Prostate gland (tissue), 2 donors: ENCODE results near the gene TRIO. TPM values are rescaled to one million over a fixed set of nuclear protein-coding genes. Genes with fewer than 3 reads are reported as not detected.

Experiments
- DNase-seq: peaks from one replicate; pipeline ENCODE4 v3.0.0-alpha.2; 2019; ENCODE audit warnings: low spot score
- H3K27ac ChIP-seq, 2 donors: fragments of 200-600 bp; sonication (generic); 2 replicates each; pipeline ENCODE4 v1.5.1; 2017 to 2019
- H3K27me3 ChIP-seq: fragments of 200-600 bp; sonication (generic); replicated peaks from 2 replicates; pipeline ENCODE4 v1.5.1; 2019; ENCODE audit not compliant: insufficient read depth
- H3K36me3 ChIP-seq, 2 donors: fragments of 200-600 bp; sonication (generic); 1 replicate in 1 of 2; 2 replicates in 1 of 2; pipeline versions ENCODE4 v1.5.1 to v1.8.1; 2017 to 2019
- H3K4me1 ChIP-seq: fragments of 200-600 bp; sonication (generic); replicated peaks from 2 replicates; pipeline ENCODE4 v1.5.1; 2019
- H3K4me3 ChIP-seq, 2 donors: fragments of 200-600 bp; sonication (generic); 2 replicates each; pipeline ENCODE4 v1.5.1; 2017 to 2019
- H3K9me3 ChIP-seq: fragments of 200-600 bp; sonication (generic); 2 replicates; pipeline ENCODE4 v1.5.1; 2017
- POLR2A ChIP-seq: fragments of 450-650 bp; IDR thresholded peaks from one replicate; pipeline ENCODE4 v1.6.1; 2016; ENCODE audit warnings: antibody characterized with exemption, mild to moderate bottlenecking
- POLR2AphosphoS5 ChIP-seq: sonication (generic); formaldehyde crosslinking; IDR thresholded peaks from one replicate; pipeline ENCODE4 v1.6.1; 2017; ENCODE audit warnings: antibody characterized with exemption
- whole genome bisulfite sequencing: methylation state at CpG from one replicate; pipeline ENCODE4 v1.1.5; 2018; 5-methylcytosine and 5-hydroxymethylcytosine counted together
- intact Hi-C: fragments of 100-400 bp; cut with DNase I; formaldehyde crosslinking; loops from one replicate; pipeline ENCODE4 v1.14.2; 2022
- total RNA-seq, 2 donors: library from RNA; depleted of rRNA; stranded (reverse); fragments of >200 nt; gene quantifications; one replicate each; pipeline ENCODE4 v1.1.0, GENCODE V29; 2016
- TF ChIP-seq, protein P1 (sequence below), 4 experiments: fragments of 200-600 bp in 2 of 4; fragments of 450-650 bp in 2 of 4; sonication (generic) in 2 of 4; IDR thresholded peaks; 1 replicate in 3 of 4; 2 replicates in 1 of 4; pipeline ENCODE4 v1.5.1; 2016 to 2019; ENCODE audit warnings: antibody characterized with exemption in 4 of 4, mild to moderate bottlenecking in 2 of 4, moderate library complexity in 2 of 4

TRIO gene
- total RNA-seq, 2 donors from 2014 or later = 90.3 to 197 TPM

DNA sequence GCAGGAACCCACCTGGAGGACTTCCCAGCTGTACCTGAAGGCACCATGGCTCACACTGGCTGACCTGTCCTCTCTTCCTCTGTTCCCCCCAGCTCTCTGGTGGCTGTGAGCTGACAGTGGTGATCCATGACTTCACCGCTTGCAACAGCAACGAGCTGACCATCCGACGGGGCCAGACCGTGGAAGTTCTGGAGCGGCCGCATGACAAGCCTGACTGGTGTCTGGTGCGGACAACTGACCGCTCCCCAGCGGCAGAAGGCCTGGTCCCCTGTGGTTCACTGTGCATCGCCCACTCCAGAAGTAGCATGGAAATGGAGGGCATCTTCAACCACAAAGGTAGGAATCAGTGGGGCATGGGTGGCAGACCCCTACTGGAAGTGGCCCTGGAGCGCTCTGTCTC lies 276.5 kb downstream of the TRIO start:
- H3K27me3 ChIP-seq = no peaks in the 10 kb centered on the region
- H3K4me1 ChIP-seq = no peaks in the 10 kb centered on the region
- H3K4me3 ChIP-seq = no peak overlapping the region
- H3K9me3 ChIP-seq = no peaks in the 10 kb centered on the region
- H3K36me3 ChIP-seq = no peaks in the 10 kb centered on the region
- TF ChIP-seq, protein P1, sequence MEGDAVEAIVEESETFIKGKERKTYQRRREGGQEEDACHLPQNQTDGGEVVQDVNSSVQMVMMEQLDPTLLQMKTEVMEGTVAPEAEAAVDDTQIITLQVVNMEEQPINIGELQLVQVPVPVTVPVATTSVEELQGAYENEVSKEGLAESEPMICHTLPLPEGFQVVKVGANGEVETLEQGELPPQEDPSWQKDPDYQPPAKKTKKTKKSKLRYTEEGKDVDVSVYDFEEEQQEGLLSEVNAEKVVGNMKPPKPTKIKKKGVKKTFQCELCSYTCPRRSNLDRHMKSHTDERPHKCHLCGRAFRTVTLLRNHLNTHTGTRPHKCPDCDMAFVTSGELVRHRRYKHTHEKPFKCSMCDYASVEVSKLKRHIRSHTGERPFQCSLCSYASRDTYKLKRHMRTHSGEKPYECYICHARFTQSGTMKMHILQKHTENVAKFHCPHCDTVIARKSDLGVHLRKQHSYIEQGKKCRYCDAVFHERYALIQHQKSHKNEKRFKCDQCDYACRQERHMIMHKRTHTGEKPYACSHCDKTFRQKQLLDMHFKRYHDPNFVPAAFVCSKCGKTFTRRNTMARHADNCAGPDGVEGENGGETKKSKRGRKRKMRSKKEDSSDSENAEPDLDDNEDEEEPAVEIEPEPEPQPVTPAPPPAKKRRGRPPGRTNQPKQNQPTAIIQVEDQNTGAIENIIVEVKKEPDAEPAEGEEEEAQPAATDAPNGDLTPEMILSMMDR (IDR thresholded peaks at IDR 0.05) = no peak
- 98% methylated on average over 12 of the region's 12 CpGs for WGBS
- DNase-seq = no peak
- intact Hi-C loops = no loop called here
- no peak overlapping the region for H3K27ac ChIP-seq

DNA sequence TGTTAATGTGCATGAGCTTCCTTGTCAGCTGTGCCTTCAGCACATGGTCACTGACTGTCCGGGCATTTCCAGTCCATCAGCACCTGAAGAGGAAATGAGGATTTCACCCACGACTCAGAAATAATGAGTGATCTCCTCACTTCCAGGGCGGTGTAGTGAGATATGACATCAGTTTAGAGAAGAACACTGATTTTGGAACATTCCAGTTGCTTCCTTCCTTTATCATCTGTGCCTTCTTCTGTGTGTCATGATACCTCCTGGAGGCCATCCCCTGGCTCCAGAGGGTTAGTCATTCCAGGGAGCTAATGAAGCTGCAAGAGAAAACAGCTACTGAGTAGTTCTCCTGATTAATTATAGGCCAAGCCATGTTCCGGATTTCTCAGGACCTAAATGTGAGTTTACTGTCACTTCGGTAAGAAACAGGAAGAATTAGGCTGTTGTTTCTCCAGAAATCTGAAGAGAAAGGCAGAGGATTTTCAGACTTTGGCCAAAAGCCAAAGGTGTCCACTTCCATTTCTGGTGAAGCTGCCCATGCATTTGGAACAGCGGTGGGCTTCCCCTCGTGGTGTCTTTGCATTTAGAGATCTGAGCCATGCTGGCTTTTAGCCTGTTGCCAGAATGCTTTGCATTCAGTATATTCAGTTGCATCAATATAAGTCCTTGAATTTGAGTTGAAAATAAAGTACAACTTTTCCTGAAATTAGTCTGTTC lies 277.1 kb downstream of the TRIO start:
- Histone ChIP-seq H3K9me3 (no peaks in the 10 kb centered on the region), H3K4me1 (no peaks in the 10 kb centered on the region), H3K4me3 (no peak overlapping the region), H3K27me3 (no peaks in the 10 kb centered on the region), H3K36me3 (no peaks in the 10 kb centered on the region), H3K27ac (no peak overlapping the region)
- 74% methylated on average over 7 of the region's 7 CpGs for WGBS
- TF ChIP-seq POLR2A (no peak), POLR2AphosphoS5 (no peak)
- TF ChIP-seq, protein P1 (IDR thresholded peaks at IDR 0.05) = no peak
- intact Hi-C loops = no loop called here
- DNase-seq = no peak

DNA sequence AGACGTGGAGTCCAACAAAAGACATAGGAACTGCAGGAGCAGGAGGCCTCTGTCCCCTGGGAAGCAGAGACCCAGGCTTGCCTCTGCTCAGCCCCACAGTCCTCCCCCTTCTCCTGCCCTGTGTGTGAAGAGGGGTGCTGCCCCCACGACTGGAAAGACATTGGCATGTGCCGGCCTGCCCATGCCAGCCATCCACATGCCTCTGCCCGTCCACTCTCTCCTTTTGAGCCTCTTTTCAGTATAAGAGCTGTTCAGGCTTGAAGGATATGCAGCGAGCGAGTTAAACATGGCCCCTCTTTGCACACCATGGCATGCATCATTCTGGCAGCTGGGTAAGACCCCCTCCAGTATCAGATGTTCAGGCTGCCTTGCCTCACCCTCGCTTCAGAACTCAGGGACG lies 278.7 kb downstream of the TRIO start:
- H3K36me3 ChIP-seq = no peaks in the 10 kb centered on the region
- DNase-seq = no peak
- no peaks in the 10 kb centered on the region for H3K9me3 ChIP-seq
- WGBS = 51% methylated on average over 8 of the region's 8 CpGs
- TF ChIP-seq POLR2A (no peak), POLR2AphosphoS5 (no peak)
- TF ChIP-seq, protein P1 (IDR thresholded peaks at IDR 0.05) = no peak
- no peaks in the 10 kb centered on the region for H3K4me1 ChIP-seq
- H3K27me3 ChIP-seq = no peaks in the 10 kb centered on the region
- intact Hi-C loops = no loop called here
- no peak overlapping the region for H3K27ac ChIP-seq
- H3K4me3 ChIP-seq = no peak overlapping the region

DNA sequence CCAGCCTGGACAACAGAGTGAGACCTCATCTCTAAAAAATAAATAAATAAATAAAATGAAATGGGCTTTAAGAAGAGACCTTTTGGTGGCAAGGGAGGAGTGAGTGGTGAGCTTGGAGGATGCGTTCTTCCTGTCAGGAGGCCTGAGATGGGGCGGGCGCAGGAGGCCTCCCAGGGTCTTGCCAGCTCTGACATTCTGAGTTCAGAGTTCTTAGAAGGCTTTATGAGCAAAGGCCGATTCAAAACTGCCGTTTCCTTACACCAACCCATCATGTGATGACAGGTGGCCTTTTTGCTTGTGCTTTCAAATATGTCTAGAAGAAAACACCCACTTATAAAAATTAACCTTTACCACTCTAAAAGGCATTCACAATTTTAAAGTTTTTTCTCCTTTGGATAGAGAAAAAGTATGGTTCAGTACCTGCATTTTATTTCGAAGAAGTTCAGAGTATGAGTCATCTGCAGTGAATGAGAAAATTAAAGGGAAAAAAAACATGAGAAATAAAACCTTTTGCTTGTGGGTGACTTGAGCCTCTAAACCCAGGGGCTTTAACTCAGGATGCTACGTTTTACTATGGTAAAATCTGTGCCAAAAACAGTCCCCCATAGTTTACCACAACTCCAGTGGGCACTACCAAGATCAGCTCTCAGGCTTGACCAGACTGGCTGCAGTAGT lies 281.0 kb downstream of the TRIO start:
- H3K27me3 ChIP-seq = no peaks in the 10 kb centered on the region
- TF ChIP-seq, protein P1 (IDR thresholded peaks at IDR 0.05) = no peak
- TF ChIP-seq POLR2AphosphoS5 (no peak), POLR2A (no peak)
- intact Hi-C loops = no loop called here
- DNase-seq = no peak
- no peaks in the 10 kb centered on the region for H3K36me3 ChIP-seq
- no peaks in the 10 kb centered on the region for H3K9me3 ChIP-seq
- H3K4me1 ChIP-seq = peaks cover 18% of the 10 kb centered on the region
- no peak overlapping the region for H3K4me3 ChIP-seq
- WGBS = 71% methylated on average over 7 of the region's 7 CpGs
- no peak overlapping the region for H3K27ac ChIP-seq

DNA sequence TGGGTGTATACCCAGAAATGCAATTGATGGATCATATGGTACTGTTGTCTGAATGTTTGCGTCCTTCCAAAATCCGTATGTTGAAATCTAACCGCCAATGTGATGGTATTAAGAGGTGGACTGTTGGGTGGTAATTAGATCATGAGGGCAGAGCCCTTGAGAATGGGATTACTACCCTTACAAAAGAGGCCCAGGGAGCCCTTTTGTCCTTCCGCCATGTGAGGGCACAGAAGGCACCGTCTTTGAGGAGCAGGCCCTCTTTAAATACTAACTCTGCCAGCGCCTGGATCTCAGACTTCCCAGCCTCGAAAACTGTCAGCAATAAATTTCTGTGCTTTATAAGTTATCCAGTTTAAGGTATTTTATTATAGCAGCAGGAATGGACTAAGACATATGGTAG lies 282.4 kb downstream of the TRIO start:
- H3K9me3 ChIP-seq = no peaks in the 10 kb centered on the region
- no peak overlapping the region for H3K27ac ChIP-seq
- peaks cover 23% of the 10 kb centered on the region for H3K4me1 ChIP-seq
- intact Hi-C loops = no loop called here
- H3K27me3 ChIP-seq = no peaks in the 10 kb centered on the region
- no peaks in the 10 kb centered on the region for H3K36me3 ChIP-seq
- 97% methylated on average over 7 of the region's 7 CpGs for WGBS
- TF ChIP-seq POLR2A = no peak
- TF ChIP-seq POLR2AphosphoS5 = no peak
- TF ChIP-seq, protein P1 (IDR thresholded peaks at IDR 0.05) = no peak
- H3K4me3 ChIP-seq = no peak overlapping the region
- no peak for DNase-seq
